Left ventricle myocardium inferior (tissue), 1 donor: ENCODE results near the gene GTF2I. TPM values are rescaled to one million over a fixed set of nuclear protein-coding genes. Genes with fewer than 3 reads are reported as not detected.
"Not testable (repeated sequence)": the region's sequence is repeated elsewhere in the genome, so short reads cannot be mapped to it uniquely, and the experiment has no call there.

ENCODE experiments used
- DNase-seq: peaks from one replicate; pipeline ENCODE4 v3.0.0-alpha.2; 2020
- H3K27ac ChIP-seq: fragments of 200-600 bp; replicated peaks from 2 replicates; pipeline ENCODE4 v1.8.0; 2021
- H3K27me3 ChIP-seq: fragments of 200-600 bp; 2 replicates; pipeline ENCODE4 v1.8.0; 2021; ENCODE audit warnings: low read depth
- H3K36me3 ChIP-seq: fragments of 200-600 bp; 2 replicates; pipeline ENCODE4 v1.8.0; 2021
- H3K4me1 ChIP-seq: fragments of 200-600 bp; 2 replicates; pipeline ENCODE4 v1.8.0; 2021
- H3K4me3 ChIP-seq: fragments of 200-600 bp; 2 replicates; pipeline ENCODE4 v1.8.0; 2021; ENCODE audit warnings: mild to moderate bottlenecking, moderate library complexity
- H3K9me3 ChIP-seq: fragments of 200-600 bp; replicated peaks from 2 replicates; pipeline ENCODE4 v1.8.0; 2021
- intact Hi-C: fragments of 100-400 bp; cut with micrococcal nuclease; formaldehyde crosslinking; loops from one replicate; pipeline ENCODE4 v1.11.0; 2022
- total RNA-seq: library from RNA; stranded (reverse); fragmentation: NEBNext Ultra II Directional; extraction: Animal tissue kit (Norgen Biotek cat#: 25700); gene quantifications from one replicate; pipeline ENCODE4 v1.2.1, GENCODE V29; 2021
- donor health status: DM: no; HTN: yes; CAD: no; lungs with severe emphysema.

GTF2I gene
- total RNA-seq, 1 donor from 2014 or later, result 122 TPM

DNA sequence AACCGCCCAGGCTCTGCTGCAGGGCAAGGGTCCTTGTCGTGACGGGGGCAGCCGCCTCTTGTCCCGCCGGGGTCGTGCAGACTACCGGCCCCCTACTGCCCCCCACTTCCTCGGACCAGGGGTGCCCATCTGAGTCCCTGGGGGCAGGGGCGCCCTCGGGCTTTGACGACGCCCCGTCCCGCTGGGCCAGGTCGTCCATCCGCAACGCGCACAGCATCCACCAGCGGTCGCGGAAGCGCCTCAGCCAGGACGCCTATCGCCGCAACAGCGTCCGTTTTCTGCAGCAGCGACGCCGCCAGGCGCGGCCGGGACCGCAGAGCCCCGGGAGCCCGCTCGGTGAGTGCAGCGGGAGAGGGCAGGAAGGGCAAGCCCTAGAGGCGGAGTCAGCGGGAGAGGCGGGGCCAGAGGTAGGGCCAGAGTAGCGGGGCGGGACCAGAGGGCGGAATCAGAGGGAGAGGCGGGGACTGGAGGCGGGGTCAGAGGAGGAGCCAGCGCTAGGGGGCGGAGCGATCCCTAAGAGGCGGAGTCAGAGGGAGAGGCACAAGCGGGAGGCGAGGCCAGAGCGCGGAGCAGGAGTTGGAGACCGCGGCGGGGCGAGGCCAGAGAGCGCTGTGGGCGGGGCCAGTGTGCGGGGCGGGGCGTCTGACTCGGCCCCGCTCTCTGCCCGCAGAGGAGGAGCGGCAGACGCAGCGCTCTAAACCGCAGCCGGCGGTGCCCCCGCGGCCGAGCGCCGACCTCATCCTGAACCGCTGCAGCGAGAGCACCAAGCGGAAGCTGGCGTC, 131.0 kb downstream of the GTF2I start:
- Histone ChIP-seq H3K27ac (peak overlapping the region; percentile 50), H3K4me3 (peak overlapping the region; percentile 58)
- H3K36me3 ChIP-seq, H3K9me3 ChIP-seq, intact Hi-C loops, H3K27me3 ChIP-seq, H3K4me1 ChIP-seq: not testable (repeated sequence)
- DNase-seq, result peak; percentile 95

- H3K36me3 ChIP-seq, H3K27me3 ChIP-seq, H3K27ac ChIP-seq, H3K4me1 ChIP-seq, H3K4me3 ChIP-seq, H3K9me3 ChIP-seq, intact Hi-C loops, DNase-seq: not testable (repeated sequence)
Observed at GRCh38 chr7:74789200-74789736, 131.8 kb downstream of the GTF2I start.

GRCh38 chr7:74797848-74798622, 140.5 kb downstream of the GTF2I start:
- DNase-seq, result not testable (repeated sequence)

DNA sequence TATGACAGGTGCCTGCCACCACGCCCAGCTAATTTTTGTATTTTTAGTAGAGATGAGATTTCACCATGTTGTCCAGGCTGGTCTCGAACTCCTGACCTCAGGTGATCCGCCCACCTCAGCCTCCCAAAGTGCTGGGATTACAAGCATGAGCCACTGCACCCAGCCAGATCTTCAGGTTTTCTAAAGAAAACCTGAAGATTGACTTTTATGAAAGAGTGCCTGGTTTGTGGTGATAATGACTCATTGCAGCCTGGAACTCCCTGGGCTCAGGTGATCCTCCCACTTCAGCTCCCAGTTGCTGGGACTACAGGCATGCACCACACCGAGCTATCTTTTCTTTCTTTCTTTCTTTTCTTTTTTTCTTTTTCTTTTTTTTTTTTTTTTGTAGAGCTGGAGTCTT, 141.1 kb downstream of the GTF2I start:
- intact Hi-C loops, result not testable (repeated sequence)

More at GRCh38 chr7:74797848-74798622, 140.5 kb downstream of the GTF2I start:
- H3K4me1 ChIP-seq, H3K36me3 ChIP-seq, H3K4me3 ChIP-seq, H3K27me3 ChIP-seq, intact Hi-C loops, H3K27ac ChIP-seq, H3K9me3 ChIP-seq: not testable (repeated sequence)

More for the DNA sequence above, 141.1 kb downstream of the GTF2I start:
- not testable (repeated sequence) for H3K27ac ChIP-seq, H3K4me1 ChIP-seq, H3K36me3 ChIP-seq, H3K4me3 ChIP-seq, DNase-seq, H3K27me3 ChIP-seq, H3K9me3 ChIP-seq

Other genes starting within 250 kb of the GTF2I start
- gene GTF2IRD1, start 203.8 kb upstream of the GTF2I start, total RNA-seq, result 15.8 TPM
- gene NCF1, start 116.3 kb downstream of the GTF2I start, total RNA-seq, result 3.5 TPM
- gene GTF2IRD2, start 193.9 kb downstream of the GTF2I start, total RNA-seq, result 13.5 TPM